Thyroid gland (tissue), 4 donors: Measurements from ENCODE around the gene SCN2A.

Experiments used
- POLR2A ChIP-seq, 2 donors: fragments of 450-650 bp; IDR thresholded peaks; one replicate each; pipeline ENCODE4 v1.6.1; 2017; ENCODE audit warnings: antibody characterized with exemption in 2 of 2, mild to moderate bottlenecking in 2 of 2, moderate library complexity in 1 of 2
- TF ChIP-seq, protein P1 (sequence below), 6 experiments: fragments of 200-600 bp in 3 of 6; fragments of 450-650 bp in 3 of 6; sonication (generic) in 3 of 6; IDR thresholded peaks; one replicate each; pipeline ENCODE4 v1.5.1; 2016 to 2019; ENCODE audit warnings: antibody characterized with exemption in 6 of 6, mild to moderate bottlenecking in 2 of 6, inconsistent platforms in 1 of 6, moderate library complexity in 1 of 6

DNA sequence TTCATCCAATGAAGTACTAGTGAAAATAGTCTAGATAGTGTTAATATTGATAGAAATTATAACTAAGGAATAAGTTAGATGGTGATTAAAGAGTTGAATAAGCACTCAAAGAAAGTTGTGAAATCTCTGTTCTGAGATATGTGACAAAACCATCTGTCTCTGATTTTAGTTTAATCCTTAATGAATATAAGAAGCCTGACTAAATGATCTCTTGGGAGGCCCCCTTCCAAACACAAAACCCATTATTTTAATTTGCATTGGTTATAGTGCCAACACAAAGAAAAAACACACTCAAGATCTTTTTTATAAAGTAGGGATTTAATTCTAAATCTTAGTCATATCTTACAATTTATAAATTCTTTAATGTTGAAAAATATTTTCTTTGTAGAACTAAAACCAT, 34.0 kb downstream of the SCN2A start:
- TF ChIP-seq, protein P1, sequence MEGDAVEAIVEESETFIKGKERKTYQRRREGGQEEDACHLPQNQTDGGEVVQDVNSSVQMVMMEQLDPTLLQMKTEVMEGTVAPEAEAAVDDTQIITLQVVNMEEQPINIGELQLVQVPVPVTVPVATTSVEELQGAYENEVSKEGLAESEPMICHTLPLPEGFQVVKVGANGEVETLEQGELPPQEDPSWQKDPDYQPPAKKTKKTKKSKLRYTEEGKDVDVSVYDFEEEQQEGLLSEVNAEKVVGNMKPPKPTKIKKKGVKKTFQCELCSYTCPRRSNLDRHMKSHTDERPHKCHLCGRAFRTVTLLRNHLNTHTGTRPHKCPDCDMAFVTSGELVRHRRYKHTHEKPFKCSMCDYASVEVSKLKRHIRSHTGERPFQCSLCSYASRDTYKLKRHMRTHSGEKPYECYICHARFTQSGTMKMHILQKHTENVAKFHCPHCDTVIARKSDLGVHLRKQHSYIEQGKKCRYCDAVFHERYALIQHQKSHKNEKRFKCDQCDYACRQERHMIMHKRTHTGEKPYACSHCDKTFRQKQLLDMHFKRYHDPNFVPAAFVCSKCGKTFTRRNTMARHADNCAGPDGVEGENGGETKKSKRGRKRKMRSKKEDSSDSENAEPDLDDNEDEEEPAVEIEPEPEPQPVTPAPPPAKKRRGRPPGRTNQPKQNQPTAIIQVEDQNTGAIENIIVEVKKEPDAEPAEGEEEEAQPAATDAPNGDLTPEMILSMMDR (IDR thresholded peaks at IDR 0.05) = no peak
- TF ChIP-seq POLR2A (IDR thresholded peaks at IDR 0.05) = no peak
